NOMO-1 (cell line): Measurements from ENCODE around the gene CABS1.

Source experiments
- DNase-seq, 2 experiments: peaks; one replicate each; lab custom pipeline; 2025; ENCODE audit not compliant: unreplicated experiment in 2 of 2; lab: John Stamatoyannopoulos, UW

CABS1 gene

GRCh38 chr4:70334681-70335080, at the start of gene CABS1:
TSS of gene CABS1 (plus strand) at chr4:70334981. CDS start at chr4:70335040, 59 bp downstream.
- DNase-seq: no peak

- no peak for DNase-seq
These were observed 46.1 kb upstream of the CABS1 start for GRCh38 chr4:70288651-70289050.

- DNase-seq: no peak
These were observed 43.4 kb upstream of the CABS1 start for GRCh38 chr4:70291341-70291740.

GRCh38 chr4:70297576-70297975, 37.2 kb upstream of the CABS1 start:
- DNase-seq: no peak

GRCh38 chr4:70298051-70298450, 36.7 kb upstream of the CABS1 start:
- DNase-seq: no peak

GRCh38 chr4:70299643-70300042, 35.1 kb upstream of the CABS1 start:
- DNase-seq: no peak

GRCh38 chr4:70300215-70300614, 34.6 kb upstream of the CABS1 start:
- DNase-seq: no peak

GRCh38 chr4:70303090-70303489, 31.7 kb upstream of the CABS1 start:
- no peak for DNase-seq

- DNase-seq: no peak
These were observed 29.2 kb upstream of the CABS1 start for GRCh38 chr4:70305601-70306000.

- no peak for DNase-seq
These were observed 28.7 kb upstream of the CABS1 start for GRCh38 chr4:70306076-70306475.

GRCh38 chr4:70313736-70314135, 21.0 kb upstream of the CABS1 start:
- no peak for DNase-seq

- DNase-seq: no peak
These were observed 18.9 kb upstream of the CABS1 start for GRCh38 chr4:70315928-70316327.

GRCh38 chr4:70326052-70326451, 8.7 kb upstream of the CABS1 start:
- DNase-seq: no peak

GRCh38 chr4:70336043-70336442, 1.3 kb downstream of the CABS1 start:
- no peak for DNase-seq

- no peak for DNase-seq
These were observed 3.2 kb downstream of the CABS1 start for GRCh38 chr4:70337886-70338420.

- DNase-seq: no peak
These were observed 21.4 kb downstream of the CABS1 start for GRCh38 chr4:70356185-70356584.

- no peak for DNase-seq
These were observed 24.4 kb downstream of the CABS1 start for GRCh38 chr4:70359115-70359661.

- no peak for DNase-seq
These were observed 25.7 kb downstream of the CABS1 start, which contains the start of gene SMR3A for GRCh38 chr4:70360460-70360859. TSS of gene SMR3A (plus strand) at chr4:70360760. CDS start at chr4:70362116, 1,356 bp downstream.

- no peak for DNase-seq
These were observed 29.2 kb downstream of the CABS1 start for GRCh38 chr4:70364002-70364401.

GRCh38 chr4:70365479-70365878, 30.7 kb downstream of the CABS1 start:
- no peak for DNase-seq

GRCh38 chr4:70367813-70368212, 33.0 kb downstream of the CABS1 start:
- no peak for DNase-seq

GRCh38 chr4:70371987-70372386, 37.2 kb downstream of the CABS1 start:
- no peak for DNase-seq

- no peak for DNase-seq
These were observed 38.0 kb downstream of the CABS1 start for GRCh38 chr4:70372760-70373159.
